Subcutaneous adipose tissue (tissue), 4 donors: Measurements from ENCODE around the gene LLGL1. TPM values are rescaled to one million over a fixed set of nuclear protein-coding genes. Genes with fewer than 3 reads are reported as not detected.

Experiments
- total RNA-seq, 4 donors: library from RNA; depleted of rRNA; stranded (reverse); fragments of >200 nt; gene quantifications; one replicate each; pipeline ENCODE4 v1.1.0, GENCODE V29; 2016
- TF ChIP-seq, protein P1 (sequence below): fragments of 450-650 bp; IDR thresholded peaks from one replicate; pipeline ENCODE4 v1.5.1; 2016; ENCODE audit warnings: low read depth, mild to moderate bottlenecking, control low read depth, antibody characterized with exemption, moderate library complexity

The LLGL1 gene
- total RNA-seq, 4 donors from 2014 or later: 4.2 to 17.7 (median 13.6) TPM

DNA sequence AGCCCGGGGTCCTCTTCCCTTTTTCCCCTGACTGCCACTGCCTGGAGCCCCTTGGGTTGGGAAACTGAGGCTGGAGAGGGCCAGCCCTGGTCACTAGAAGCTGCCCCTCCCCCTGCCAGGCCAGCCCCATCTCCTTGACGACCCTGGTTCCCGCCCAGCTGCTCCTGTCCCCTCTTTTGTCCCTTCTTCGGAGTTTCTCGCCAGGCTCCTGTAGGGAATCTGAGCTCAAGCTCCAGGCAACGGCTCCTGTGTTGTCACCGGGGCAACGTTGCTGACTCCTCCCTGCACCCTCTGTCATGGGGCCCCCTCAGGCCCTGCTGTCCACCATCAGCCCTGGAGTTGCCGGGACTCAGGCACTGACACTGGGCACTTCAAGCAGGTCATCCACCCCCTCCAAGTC, 5.7 kb downstream of the LLGL1 start:
- TF ChIP-seq, protein P1, sequence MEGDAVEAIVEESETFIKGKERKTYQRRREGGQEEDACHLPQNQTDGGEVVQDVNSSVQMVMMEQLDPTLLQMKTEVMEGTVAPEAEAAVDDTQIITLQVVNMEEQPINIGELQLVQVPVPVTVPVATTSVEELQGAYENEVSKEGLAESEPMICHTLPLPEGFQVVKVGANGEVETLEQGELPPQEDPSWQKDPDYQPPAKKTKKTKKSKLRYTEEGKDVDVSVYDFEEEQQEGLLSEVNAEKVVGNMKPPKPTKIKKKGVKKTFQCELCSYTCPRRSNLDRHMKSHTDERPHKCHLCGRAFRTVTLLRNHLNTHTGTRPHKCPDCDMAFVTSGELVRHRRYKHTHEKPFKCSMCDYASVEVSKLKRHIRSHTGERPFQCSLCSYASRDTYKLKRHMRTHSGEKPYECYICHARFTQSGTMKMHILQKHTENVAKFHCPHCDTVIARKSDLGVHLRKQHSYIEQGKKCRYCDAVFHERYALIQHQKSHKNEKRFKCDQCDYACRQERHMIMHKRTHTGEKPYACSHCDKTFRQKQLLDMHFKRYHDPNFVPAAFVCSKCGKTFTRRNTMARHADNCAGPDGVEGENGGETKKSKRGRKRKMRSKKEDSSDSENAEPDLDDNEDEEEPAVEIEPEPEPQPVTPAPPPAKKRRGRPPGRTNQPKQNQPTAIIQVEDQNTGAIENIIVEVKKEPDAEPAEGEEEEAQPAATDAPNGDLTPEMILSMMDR: no peak

DNA sequence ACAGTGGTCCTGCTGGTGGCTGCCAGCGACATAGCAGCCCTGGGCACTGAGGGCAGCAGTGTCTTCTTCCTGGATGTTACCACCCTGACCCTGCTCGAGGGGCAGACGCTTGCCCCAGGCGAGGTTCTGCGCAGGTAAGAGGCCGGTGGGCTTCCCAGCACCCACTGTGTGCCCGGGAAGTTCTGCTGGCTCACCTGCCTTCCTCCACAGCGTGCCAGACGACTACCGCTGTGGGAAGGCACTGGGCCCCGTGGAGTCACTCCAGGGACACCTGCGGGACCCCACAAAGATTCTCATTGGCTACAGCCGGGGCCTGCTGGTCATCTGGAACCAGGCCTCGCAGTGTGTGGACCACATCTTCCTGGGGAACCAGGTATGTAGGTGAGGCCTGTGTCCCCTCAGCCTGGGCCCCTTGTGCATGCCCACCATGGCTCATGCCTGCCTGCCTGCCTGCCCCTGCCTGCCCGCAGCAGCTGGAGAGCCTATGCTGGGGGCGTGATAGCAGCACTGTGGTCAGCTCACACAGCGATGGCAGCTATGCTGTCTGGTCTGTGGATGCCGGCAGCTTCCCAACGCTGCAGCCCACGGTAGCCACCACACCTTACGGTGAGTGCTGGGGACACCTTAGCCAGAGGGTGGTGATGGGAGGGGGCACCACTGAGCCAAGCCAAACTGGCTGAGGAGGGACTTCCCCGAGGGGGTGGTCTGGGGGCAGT, 8.5 kb downstream of the LLGL1 start:
- TF ChIP-seq, protein P1: no peak

DNA sequence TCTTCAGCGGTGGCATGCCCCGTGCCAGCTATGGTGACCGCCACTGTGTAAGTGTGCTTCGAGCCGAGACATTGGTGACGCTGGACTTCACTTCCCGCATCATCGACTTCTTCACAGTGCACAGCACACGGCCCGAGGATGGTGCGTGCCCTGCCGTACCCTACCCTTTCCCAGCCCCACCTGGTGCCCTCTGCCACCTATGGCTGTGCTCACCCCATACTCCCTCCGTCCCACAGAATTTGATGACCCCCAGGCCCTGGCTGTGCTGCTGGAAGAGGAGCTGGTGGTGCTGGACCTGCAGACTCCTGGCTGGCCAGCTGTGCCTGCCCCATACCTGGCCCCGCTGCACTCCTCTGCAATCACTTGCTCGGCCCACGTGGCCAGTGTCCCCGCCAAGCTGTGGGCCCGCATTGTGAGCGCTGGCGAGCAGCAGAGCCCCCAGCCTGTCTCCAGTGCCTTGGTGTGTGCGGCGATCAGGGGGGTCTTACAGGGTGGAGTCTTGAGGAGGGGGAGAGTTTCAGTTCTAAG, 9.5 kb downstream of the LLGL1 start:
- TF ChIP-seq, protein P1: no peak

DNA sequence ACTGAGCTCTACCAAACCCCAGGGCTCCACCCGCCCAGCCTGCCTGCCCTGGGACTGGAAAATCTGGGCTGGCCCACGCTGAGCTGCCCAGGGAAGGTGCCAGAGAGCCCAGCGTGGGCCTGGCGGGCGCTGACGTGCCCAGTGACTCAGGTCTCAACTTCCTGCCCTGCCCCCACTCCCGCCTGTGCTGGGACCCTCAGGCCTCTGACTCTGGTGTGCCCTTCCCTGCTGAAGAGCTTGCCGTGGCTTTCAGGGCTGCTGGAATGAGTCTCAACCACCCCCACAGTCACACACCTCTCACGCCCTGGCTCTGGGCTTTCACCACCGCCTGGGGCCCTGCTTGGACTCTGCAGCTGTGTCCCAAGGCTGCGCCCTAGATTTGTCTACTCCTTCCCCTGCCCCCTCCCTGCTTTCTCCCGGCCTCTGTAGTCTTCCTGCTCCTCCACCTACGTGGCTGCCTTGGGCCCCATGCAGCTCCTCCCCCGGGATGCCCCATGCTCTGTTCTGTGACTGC, 10.4 kb downstream of the LLGL1 start:
- TF ChIP-seq, protein P1: no peak

DNA sequence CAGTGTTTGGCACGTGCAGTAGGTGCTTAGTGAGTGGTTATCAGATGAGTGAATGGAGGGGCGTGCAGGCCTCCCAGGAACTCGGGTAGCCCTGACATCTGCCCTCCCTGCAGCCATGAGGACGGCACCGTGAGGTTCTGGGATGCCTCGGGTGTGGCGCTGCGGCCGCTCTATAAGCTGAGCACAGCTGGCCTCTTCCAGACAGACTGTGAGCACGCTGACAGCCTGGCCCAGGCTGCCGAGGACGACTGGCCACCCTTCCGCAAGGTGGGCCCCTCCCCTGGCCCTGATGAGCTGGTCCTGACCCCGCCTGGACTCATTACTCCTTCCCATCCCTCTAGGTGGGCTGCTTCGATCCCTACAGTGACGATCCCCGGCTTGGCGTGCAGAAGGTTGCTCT, 11.1 kb downstream of the LLGL1 start:
- TF ChIP-seq, protein P1: no peak

DNA sequence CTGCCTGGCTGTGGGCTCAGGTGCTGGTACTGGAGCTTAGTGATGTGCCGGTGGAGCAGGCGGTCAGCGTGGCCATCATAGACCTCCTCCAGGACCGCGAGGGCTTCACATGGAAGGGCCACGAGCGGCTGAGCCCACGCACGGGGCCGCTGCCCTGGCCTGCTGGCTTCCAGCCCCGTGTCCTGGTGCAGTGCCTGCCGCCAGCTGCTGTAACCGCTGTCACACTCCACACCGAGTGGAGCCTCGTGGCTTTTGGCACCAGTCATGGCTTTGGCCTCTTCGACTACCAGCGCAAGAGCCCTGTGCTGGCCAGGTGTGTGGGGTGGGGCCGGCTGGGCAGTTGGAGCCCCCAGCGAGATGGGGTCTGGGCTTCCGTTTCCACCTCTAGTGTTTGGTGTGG, 12.0 kb downstream of the LLGL1 start:
- TF ChIP-seq, protein P1: no peak

DNA sequence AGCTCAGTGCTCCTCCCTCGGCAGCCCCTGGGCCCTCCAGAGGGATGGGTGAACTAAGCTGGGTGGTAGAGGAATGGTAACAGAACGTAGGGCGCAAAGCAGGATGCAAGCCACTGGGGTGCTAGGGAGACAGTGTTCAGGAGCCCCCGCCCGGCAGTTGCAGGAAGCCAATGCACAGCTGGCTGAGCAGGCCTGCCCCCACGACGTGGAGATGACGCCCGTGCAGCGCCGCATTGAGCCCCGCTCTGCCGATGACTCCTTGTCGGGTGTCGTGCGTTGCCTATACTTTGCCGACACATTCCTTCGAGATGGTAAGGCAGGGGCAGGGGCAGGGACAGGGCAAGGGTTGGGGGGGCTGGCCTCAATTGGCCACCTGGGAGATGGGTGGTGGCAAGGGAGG, 12.9 kb downstream of the LLGL1 start:
- TF ChIP-seq, protein P1: no peak
